GM12878 (cell line): Measurements from ENCODE around the gene EME2. TPM values are rescaled to one million over a fixed set of nuclear protein-coding genes. Genes with fewer than 3 reads are reported as not detected.

Source experiments
- ATAC-seq: fragments of 200-7000 bp; cut with Tn5 transposase; 3 replicates; pipeline ENCODE4 v1.9.1; 2020; ENCODE audit warnings: mild to moderate bottlenecking, moderate library complexity
- BruUV-seq: library from RNA; stranded (reverse); fragments of 400-500 nt; replicated peaks from 2 replicates; lab custom pipeline; 2021; lab: Mats Ljungman, UMichigan
- CTCF ChIA-PET: fragments of 300-600 bp; sonication (Branson Sonifier 250); formaldehyde crosslinking; extraction: SDS; loops from one replicate; lab custom pipeline; 2021; ENCODE audit warnings: inconsistent platforms; lab: Yijun Ruan, JAX
- POLR2A ChIA-PET: fragments of 350-600 bp; formaldehyde crosslinking; extraction: SDS; loops from one replicate; lab custom pipeline; 2021; ENCODE audit warnings: inconsistent platforms; lab: Charles Lee
- RAD21 ChIA-PET: fragments of 300-600 bp; sonication (Branson Sonifier 250); formaldehyde crosslinking; loops from one replicate; lab custom pipeline; 2023; ENCODE audit warnings: antibody characterized with exemption; ENCODE audit not compliant: unreplicated experiment; lab: Charles Lee
- SMC1A ChIA-PET: fragments of 300-600 bp; sonication (Branson Sonifier 250); formaldehyde crosslinking; loops from one replicate; lab custom pipeline; 2023; ENCODE audit not compliant: unreplicated experiment, uncharacterized antibody; lab: Charles Lee
- DNase-seq: peaks from one replicate; pipeline ENCODE4 v3.0.0-alpha.2; 2011; ENCODE audit warnings: low read depth, low spot score
- FAIRE-seq: peaks from 3 replicates; lab custom pipeline; 2011; peaks lifted over from hg19 to GRCh38; lab: Jason Lieb, UNC
- H2AFZ ChIP-seq: 2 replicates; pipeline ENCODE4 v1.6.0; 2011; ENCODE audit warnings: low read depth, low read length, control low read depth; ENCODE audit not compliant: control insufficient read depth
- H3K27ac ChIP-seq: 2 replicates; pipeline ENCODE4 v1.5.1; 2011; ENCODE audit warnings: control low read depth; ENCODE audit not compliant: control insufficient read depth, insufficient read depth
- H3K27me3 ChIP-seq, 2 experiments: replicated peaks in 1 of 2; 2 replicates each; pipeline versions ENCODE4 v1.6.0 to v1.6.1; 2011; ENCODE audit warnings: low read length in 1 of 2; ENCODE audit not compliant: control insufficient read depth in 2 of 2, insufficient read depth in 2 of 2
- H3K36me3 ChIP-seq, 2 experiments: 2 replicates each; pipeline ENCODE4 v1.5.1; 2011; ENCODE audit warnings: low read length in 1 of 2; ENCODE audit not compliant: control insufficient read depth in 2 of 2, insufficient read depth in 2 of 2
- H3K4me1 ChIP-seq: 2 replicates; pipeline ENCODE4 v1.6.1; 2011; ENCODE audit warnings: mild to moderate bottlenecking, low read length, moderate library complexity, mixed read lengths; ENCODE audit not compliant: control insufficient read depth, insufficient read depth
- H3K4me2 ChIP-seq: 2 replicates; pipeline ENCODE4 v1.6.0; 2011; ENCODE audit warnings: control low read depth; ENCODE audit not compliant: control insufficient read depth, insufficient read depth
- H3K4me3 ChIP-seq: fragments of 200-600 bp; sonication (generic); 2 replicates; pipeline ENCODE4 v1.5.1; 2016
- H3K79me2 ChIP-seq: 2 replicates; pipeline ENCODE4 v1.6.0; 2011; ENCODE audit warnings: low read length; ENCODE audit not compliant: control insufficient read depth, insufficient read depth
- H3K9ac ChIP-seq: 2 replicates; pipeline ENCODE4 v1.8.0; 2011; ENCODE audit warnings: low read length, control low read depth, mixed read lengths; ENCODE audit not compliant: control insufficient read depth, insufficient read depth
- H3K9me3 ChIP-seq: replicated peaks from 3 replicates; pipeline ENCODE4 v1.5.1; 2011; ENCODE audit warnings: mild to moderate bottlenecking, low read length; ENCODE audit not compliant: control insufficient read depth, insufficient read depth
- H4K20me1 ChIP-seq: 2 replicates; pipeline ENCODE4 v1.6.0; 2011; ENCODE audit not compliant: control insufficient read depth, insufficient read depth
- IRF4 ChIP-seq: IDR thresholded peaks from 2 replicates; pipeline ENCODE4 v1.6.1; 2011; ENCODE audit warnings: low read depth, low read length
- MEF2A ChIP-seq: IDR thresholded peaks from 2 replicates; pipeline ENCODE4 v1.6.1; 2011; ENCODE audit warnings: low read depth, mild to moderate bottlenecking, low read length, moderate library complexity; ENCODE audit not compliant: insufficient read depth
- MYC ChIP-seq: IDR thresholded peaks from 2 replicates; pipeline ENCODE4 v1.6.1; 2011; ENCODE audit warnings: mild to moderate bottlenecking, low read length, moderate library complexity, inconsistent platforms; ENCODE audit not compliant: insufficient read depth, insufficient replicate concordance, insufficient read length, severe bottlenecking
- TCF3 ChIP-seq: IDR thresholded peaks from 2 replicates; pipeline ENCODE4 v1.6.1; 2012; ENCODE audit warnings: low read depth, mild to moderate bottlenecking, low read length, borderline replicate concordance; ENCODE audit not compliant: insufficient read depth
- ZNF687 ChIP-seq: fragments of 450-650 bp; IDR thresholded peaks from 2 replicates; pipeline ENCODE4 v1.6.1; 2017; ENCODE audit warnings: mild to moderate bottlenecking, moderate library complexity
- WGBS: methylation state at CpG from one replicate; pipeline ENCODE4 v1.1.6; 2016; ENCODE audit warnings: low lambda C conversion rate; ENCODE audit not compliant: insufficient replicate concordance, insufficient coverage; ENCODE audit errors: missing lambda C conversion rate; 5-methylcytosine and 5-hydroxymethylcytosine counted together
- in situ Hi-C: fragments of 300-500 bp; cut with MboI; formaldehyde crosslinking; loops from 9 replicates; pipeline ENCODE4 v1.14.3; 2018; ENCODE audit warnings: mixed read lengths
- intact Hi-C: fragments of 100-400 bp; cut with micrococcal nuclease; formaldehyde crosslinking; loops from one replicate; pipeline ENCODE4 v1.14.2; 2022; ENCODE audit not compliant: unreplicated experiment
- polyA plus RNA-seq, 11 experiments: library from polyadenylated mRNA; depleted of rRNA in 4 of 11; unstranded in 6 of 11; stranded (reverse) in 5 of 11; fragments of >200 nt; fragmentation: Nextera tagmentation in 4 of 11; fragmentation: Illumina TruSeq in 1 of 11; extraction: Ambion mirVana in 4 of 11; extraction: Trizol in 1 of 11; gene quantifications; 1 replicate in 1 of 11; 2 replicates in 10 of 11; pipeline versions ENCODE4 v1.2.1 to v1.2.3, GENCODE V29; 2011 to 2016; ENCODE audit warnings: inconsistent platforms in 2 of 11, missing spikeins in 2 of 11, low read depth in 1 of 11
- total RNA-seq, 4 experiments: library from RNA; depleted of rRNA in 3 of 4; stranded (reverse); fragments of >200 nt in 3 of 4; fragmentation: Illumina TruSeq in 1 of 4; extraction: Trizol in 1 of 4; gene quantifications; 2 replicates each; pipeline versions ENCODE4 v1.2.1 to v1.2.3, GENCODE V29; 2013 to 2021
- TF ChIP-seq, protein P1 (sequence below): fragments of 450-650 bp; formaldehyde crosslinking; IDR thresholded peaks from 2 replicates; pipeline ENCODE4 v1.5.0; 2022; ENCODE audit warnings: mild to moderate bottlenecking, missing genetic modification characterization

EME2 gene
- total and polyA plus RNA-seq, 10 of the 15 experiments (the other 5 are each of a cell fraction or from before 2014, with no cell fraction given) = 0.29 to 16.9 (median 4.1) TPM

GRCh38 chr16:1808691-1809090 lies 36.1 kb downstream of the EME2 start:
- no TSS peak for BruUV-seq

More at GRCh38 chr16:1808691-1809090, 36.1 kb downstream of the EME2 start:
- no peak for TF ChIP-seq MEF2A
- TF ChIP-seq, protein P1, sequence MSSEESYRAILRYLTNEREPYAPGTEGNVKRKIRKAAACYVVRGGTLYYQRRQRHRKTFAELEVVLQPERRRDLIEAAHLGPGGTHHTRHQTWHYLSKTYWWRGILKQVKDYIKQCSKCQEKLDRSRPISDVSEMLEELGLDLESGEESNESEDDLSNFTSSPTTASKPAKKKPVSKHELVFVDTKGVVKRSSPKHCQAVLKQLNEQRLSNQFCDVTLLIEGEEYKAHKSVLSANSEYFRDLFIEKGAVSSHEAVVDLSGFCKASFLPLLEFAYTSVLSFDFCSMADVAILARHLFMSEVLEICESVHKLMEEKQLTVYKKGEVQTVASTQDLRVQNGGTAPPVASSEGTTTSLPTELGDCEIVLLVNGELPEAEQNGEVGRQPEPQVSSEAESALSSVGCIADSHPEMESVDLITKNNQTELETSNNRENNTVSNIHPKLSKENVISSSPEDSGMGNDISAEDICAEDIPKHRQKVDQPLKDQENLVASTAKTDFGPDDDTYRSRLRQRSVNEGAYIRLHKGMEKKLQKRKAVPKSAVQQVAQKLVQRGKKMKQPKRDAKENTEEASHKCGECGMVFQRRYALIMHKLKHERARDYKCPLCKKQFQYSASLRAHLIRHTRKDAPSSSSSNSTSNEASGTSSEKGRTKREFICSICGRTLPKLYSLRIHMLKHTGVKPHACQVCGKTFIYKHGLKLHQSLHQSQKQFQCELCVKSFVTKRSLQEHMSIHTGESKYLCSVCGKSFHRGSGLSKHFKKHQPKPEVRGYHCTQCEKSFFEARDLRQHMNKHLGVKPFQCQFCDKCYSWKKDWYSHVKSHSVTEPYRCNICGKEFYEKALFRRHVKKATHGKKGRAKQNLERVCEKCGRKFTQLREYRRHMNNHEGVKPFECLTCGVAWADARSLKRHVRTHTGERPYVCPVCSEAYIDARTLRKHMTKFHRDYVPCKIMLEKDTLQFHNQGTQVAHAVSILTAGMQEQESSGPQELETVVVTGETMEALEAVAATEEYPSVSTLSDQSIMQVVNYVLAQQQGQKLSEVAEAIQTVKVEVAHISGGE (CRISPR knock-in tag) = no peak
- TF ChIP-seq ZNF687 = no peak
- no peak for TF ChIP-seq TCF3
- no peak for TF ChIP-seq MYC
- TF ChIP-seq IRF4 = no peak
- no peak overlapping the region for H3K4me3 ChIP-seq
- no peaks in the 10 kb centered on the region for H3K79me2 ChIP-seq
- in situ Hi-C loops = no loop called here
- H3K27ac ChIP-seq = no peak overlapping the region
- no peaks in the 10 kb centered on the region; the same call in 2 of the 3 replicates for H3K9me3 ChIP-seq
- no peaks in the 10 kb centered on the region for H3K27me3 ChIP-seq
- ATAC-seq (no peak), DNase-seq (no peak), FAIRE-seq (no peak)
- H3K9ac ChIP-seq = no peak overlapping the region
- no peak overlapping the region for H3K4me2 ChIP-seq
- SMC1A ChIA-PET = no interaction called here
- 86% methylated on average over 18 of the region's 18 CpGs for WGBS
- H4K20me1 ChIP-seq = no peaks in the 10 kb centered on the region
- peaks cover 0 to 1% of the 10 kb centered on the region in 2 experiments; a peak in 3 of 4 replicates for H3K36me3 ChIP-seq
- H2AFZ ChIP-seq = no peak overlapping the region
- no peaks in the 10 kb centered on the region for H3K4me1 ChIP-seq
- CTCF ChIA-PET = no interaction called here
- RAD21 ChIA-PET = no interaction called here
- intact Hi-C loops = no loop called here
- POLR2A ChIA-PET = no interaction called here
